Heart left ventricle (tissue), 13 donors: Measurements from ENCODE around the gene RPS5.

Source experiments
- CTCF ChIP-seq, 12 donors: fragments of 200-600 bp; sonication (generic) in 4 of 12; IDR thresholded peaks; one replicate each; pipeline versions ENCODE4 v1.5.0 to v1.8.0; 2018 to 2022; ENCODE audit warnings: antibody characterized with exemption in 12 of 12, mild to moderate bottlenecking in 5 of 12
- POLR2A ChIP-seq, 2 donors: fragments of 450-650 bp; IDR thresholded peaks; one replicate each; pipeline ENCODE4 v1.6.1; 2017; ENCODE audit warnings: antibody characterized with exemption in 2 of 2, mild to moderate bottlenecking in 2 of 2, moderate library complexity in 2 of 2
- donor health status: ischemic (EF 13 %, LVEDD 7.1; RV severe dilation, severe dysfunction).
- donor health status: DM: no; HTN: yes; CAD: no.
- donor health status: DM: no; HTN: no; CAD: no.
- donor health status: ischemic (EF 25% LVEDD 6.9; RV normal size, moderate dysfunction).
- donor health status: ischemic (EF 25% LVEDD 5.7; RV mildly dilated, moderate dysfunction).
- donor health status: ischemic (EF 35%, LVEDD 5.7; RV mildly dilated, moderate dysfunction).
- donor health status: nonischemic (EF 11% LVEDD 7.7; RV severe dilation, severe dysfunction).
- donor health status: DM: yes; HTN: yes; CAD: no.
- donor health status: PGD.
- donor health status: ischemic (EF 29% LVEDD 5.4; RV normal size, mild dysfunction).
- donor health status: nonischemic (EF 23%, LVEDD 6.1; RV moderate dilation, normal function).

- TF ChIP-seq CTCF (IDR thresholded peaks at IDR 0.05), result no peak
- no peak for TF ChIP-seq POLR2A (IDR thresholded peaks at IDR 0.05)
These were observed 1.0 kb upstream of the RPS5 start for GRCh38 chr19:58385891-58386575.
